Skeletal muscle satellite cell (primary cell): Measurements from ENCODE around the gene PCBP2.

Experiments used
- H3K27me3 ChIP-seq: 2 replicates; pipeline ENCODE4 v1.7.0; 2013; ENCODE audit warnings: low read length; ENCODE audit not compliant: control insufficient read depth, insufficient read depth
- H3K36me3 ChIP-seq: 2 replicates; pipeline ENCODE4 v1.7.0; 2013; ENCODE audit warnings: mild to moderate bottlenecking, control low read depth, low read length; ENCODE audit not compliant: insufficient read depth
- H3K4me1 ChIP-seq: 2 replicates; pipeline ENCODE4 v1.7.0; 2013; ENCODE audit warnings: low read length; ENCODE audit not compliant: control insufficient read depth, insufficient read depth
- H3K4me2 ChIP-seq: 2 replicates; pipeline ENCODE4 v1.7.0; 2013; ENCODE audit warnings: mild to moderate bottlenecking, low read length
- H3K4me3 ChIP-seq: 2 replicates; pipeline ENCODE4 v1.7.0; 2013; ENCODE audit warnings: low read length
- H3K9ac ChIP-seq: 2 replicates; pipeline ENCODE4 v1.7.0; 2013; ENCODE audit warnings: mild to moderate bottlenecking, low read depth, low read length, moderate library complexity
- H3K9me3 ChIP-seq: replicated peaks from 2 replicates; pipeline ENCODE4 v1.7.0; 2013; ENCODE audit warnings: mild to moderate bottlenecking, control low read depth, low read length

PCBP2 gene

DNA sequence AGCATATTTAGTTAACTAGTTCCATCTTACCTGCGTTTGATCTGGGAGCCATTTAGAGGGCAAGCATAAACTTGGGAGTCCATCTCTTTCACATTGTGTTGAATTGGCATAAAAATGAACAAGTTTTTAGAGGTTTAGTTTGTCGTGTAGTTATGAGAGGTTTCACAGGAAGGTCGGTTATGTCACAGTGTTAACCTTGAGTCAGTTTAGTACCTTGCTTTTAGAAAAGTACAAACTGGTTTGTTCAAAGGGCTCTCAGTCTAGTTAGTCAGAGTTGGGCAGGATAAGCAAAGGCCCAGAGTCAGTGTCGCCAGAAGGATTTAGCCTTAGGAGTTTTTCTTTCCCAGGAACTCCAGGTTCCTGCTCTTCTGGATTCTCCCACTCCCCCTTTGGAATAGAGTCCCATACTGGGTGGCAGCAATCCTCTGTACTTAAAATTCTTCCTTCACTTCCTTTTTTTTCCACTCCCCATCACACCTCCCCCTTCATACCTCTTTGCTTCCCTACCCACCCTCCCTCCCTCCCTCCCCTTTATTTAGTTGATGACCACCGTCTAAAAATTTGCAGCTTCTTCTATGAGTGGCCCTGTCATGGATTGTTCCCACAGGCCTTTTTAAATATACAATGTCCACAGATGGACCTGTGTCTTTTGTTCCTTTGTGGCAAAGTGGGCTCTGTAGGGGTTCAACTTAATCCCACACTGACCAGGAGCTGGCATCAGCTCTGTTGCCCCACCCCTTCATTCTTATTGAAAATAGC lies 12.1 kb downstream of the PCBP2 start:
- Histone ChIP-seq H3K4me2 (no peak overlapping the region), H3K27me3 (no peaks in the 10 kb centered on the region), H3K4me1 (no peaks in the 10 kb centered on the region), H3K9ac (no peak overlapping the region), H3K9me3 (no peaks in the 10 kb centered on the region), H3K36me3 (peaks cover 98% of the 10 kb centered on the region), H3K4me3 (no peak overlapping the region)

DNA sequence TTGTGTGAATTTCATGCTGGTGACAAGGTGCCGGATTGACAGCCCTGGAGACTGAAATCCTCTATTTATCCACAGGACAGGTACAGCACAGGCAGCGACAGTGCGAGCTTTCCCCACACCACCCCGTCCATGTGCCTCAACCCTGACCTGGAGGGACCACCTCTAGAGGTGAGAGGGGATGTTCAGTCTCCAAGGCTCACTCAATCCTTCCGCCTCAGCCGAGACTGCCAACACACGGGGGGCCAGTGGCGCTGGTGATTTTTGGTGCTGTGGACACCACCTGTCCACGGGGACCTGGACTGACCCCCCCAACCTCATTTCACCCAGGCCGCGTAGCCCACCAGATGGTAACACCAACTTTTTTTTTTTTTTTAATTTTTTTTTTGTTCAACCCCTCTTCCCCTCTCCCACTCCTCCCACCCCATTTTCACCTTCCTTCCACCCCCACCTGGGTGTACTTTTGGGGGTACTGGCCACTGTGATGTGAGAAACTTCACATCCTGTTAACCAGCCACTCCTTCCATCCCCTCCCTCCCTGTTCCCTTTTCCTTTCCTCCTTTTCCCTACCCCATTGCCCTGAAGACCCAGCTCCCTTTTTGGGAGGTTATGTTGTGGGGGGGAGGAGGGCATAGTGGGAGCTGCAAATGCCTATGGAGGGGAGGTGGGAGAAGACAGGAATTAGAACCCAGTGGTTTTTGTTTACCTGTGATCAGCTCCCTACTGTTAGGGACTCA lies 12.9 kb downstream of the PCBP2 start:
- Histone ChIP-seq H3K4me2 (no peak overlapping the region), H3K4me3 (no peak overlapping the region), H3K4me1 (no peaks in the 10 kb centered on the region), H3K27me3 (no peaks in the 10 kb centered on the region), H3K9me3 (no peaks in the 10 kb centered on the region), H3K9ac (no peak overlapping the region), H3K36me3 (peaks cover 98% of the 10 kb centered on the region)

DNA sequence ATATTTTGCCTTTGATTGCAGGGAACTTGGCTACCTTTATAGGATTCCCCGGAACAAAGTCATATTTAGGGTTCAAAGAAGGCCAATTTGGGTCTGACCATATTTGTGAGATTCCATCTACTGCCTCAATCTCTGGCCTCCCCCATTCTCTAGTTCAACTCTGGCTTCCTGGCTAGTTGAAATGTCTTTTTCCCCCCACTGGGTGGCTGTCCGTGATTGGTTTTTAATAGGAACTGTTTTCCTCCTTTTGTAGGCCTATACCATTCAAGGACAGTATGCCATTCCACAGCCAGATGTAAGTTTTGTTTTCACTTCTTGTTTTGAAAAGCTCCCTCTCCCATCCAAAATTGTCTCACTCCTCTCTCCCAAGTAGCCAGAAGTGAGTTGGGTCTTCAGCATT lies 13.8 kb downstream of the PCBP2 start:
- Histone ChIP-seq H3K4me1 (no peaks in the 10 kb centered on the region), H3K9ac (no peak overlapping the region), H3K4me2 (no peak overlapping the region), H3K27me3 (no peaks in the 10 kb centered on the region), H3K9me3 (no peaks in the 10 kb centered on the region), H3K4me3 (no peak overlapping the region), H3K36me3 (peaks cover 97% of the 10 kb centered on the region)

DNA sequence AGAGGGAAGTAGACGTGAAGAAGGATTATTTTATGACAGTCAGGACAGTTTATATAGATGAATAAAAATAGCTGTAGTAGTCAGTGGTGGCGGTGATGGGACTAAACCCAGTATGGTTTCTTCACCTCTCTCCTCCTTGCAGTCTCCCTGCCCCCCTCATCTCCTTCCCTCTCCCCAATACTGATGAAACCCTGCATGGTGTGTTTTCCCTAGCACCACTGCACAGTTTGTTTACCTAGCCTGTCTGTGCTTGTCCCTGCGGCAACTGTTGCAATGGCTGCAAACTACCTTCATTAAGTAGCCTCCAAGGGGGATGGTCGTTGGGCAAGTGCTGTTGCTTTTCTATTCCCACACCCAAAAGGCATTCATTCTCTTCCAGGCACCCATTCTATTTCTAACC lies 14.7 kb downstream of the PCBP2 start:
- no peaks in the 10 kb centered on the region for H3K4me1 ChIP-seq
- H3K27me3 ChIP-seq = no peaks in the 10 kb centered on the region
- no peak overlapping the region for H3K4me2 ChIP-seq
- no peak overlapping the region for H3K4me3 ChIP-seq
- peaks cover 97% of the 10 kb centered on the region for H3K36me3 ChIP-seq
- H3K9ac ChIP-seq = no peak overlapping the region
- no peaks in the 10 kb centered on the region for H3K9me3 ChIP-seq

DNA sequence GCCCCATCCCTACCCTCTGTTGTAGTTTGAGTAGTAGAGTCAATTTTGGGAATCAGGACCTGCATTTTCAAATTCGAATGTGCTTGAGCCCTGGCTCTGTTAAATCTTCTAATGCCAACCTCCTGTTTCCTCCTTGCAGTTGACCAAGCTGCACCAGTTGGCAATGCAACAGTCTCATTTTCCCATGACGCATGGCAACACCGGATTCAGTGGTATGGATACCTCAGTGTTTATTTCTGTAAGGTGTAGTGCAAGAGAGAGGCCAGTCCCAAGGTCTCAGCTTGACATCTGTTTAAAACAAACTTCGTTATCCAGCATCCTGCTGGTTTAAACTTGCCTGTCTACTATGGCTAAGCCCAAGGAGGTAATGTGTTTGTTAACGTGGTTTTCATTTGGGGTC lies 15.2 kb downstream of the PCBP2 start:
- H3K4me2 ChIP-seq = no peak overlapping the region
- H3K9ac ChIP-seq = no peak overlapping the region
- no peaks in the 10 kb centered on the region for H3K27me3 ChIP-seq
- H3K9me3 ChIP-seq = no peaks in the 10 kb centered on the region
- peaks cover 2% of the 10 kb centered on the region for H3K4me1 ChIP-seq
- no peak overlapping the region for H3K4me3 ChIP-seq
- peaks cover 97% of the 10 kb centered on the region for H3K36me3 ChIP-seq

DNA sequence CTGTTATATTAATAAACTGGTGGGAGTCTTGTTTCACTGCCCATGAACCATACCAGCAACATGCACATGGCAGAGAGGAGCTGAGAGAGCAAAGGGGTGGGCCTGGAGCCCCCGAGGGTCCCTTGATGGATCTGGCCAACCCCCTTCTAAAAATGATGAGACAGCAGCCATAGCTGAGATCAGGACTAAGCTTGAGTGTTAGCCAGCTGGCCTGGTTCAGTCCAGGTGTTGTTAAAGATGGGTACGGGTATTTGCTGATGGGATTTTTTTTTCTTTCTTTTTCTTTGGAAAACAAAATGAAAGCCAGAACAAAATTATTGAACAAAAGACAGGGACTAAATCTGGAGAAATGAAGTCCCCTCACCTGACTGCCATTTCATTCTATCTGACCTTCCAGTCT lies 16.0 kb downstream of the PCBP2 start:
- Histone ChIP-seq H3K9ac (no peak overlapping the region), H3K4me3 (no peak overlapping the region), H3K4me1 (peaks cover 10% of the 10 kb centered on the region), H3K9me3 (no peaks in the 10 kb centered on the region), H3K4me2 (no peak overlapping the region), H3K27me3 (no peaks in the 10 kb centered on the region), H3K36me3 (peaks cover 97% of the 10 kb centered on the region)

DNA sequence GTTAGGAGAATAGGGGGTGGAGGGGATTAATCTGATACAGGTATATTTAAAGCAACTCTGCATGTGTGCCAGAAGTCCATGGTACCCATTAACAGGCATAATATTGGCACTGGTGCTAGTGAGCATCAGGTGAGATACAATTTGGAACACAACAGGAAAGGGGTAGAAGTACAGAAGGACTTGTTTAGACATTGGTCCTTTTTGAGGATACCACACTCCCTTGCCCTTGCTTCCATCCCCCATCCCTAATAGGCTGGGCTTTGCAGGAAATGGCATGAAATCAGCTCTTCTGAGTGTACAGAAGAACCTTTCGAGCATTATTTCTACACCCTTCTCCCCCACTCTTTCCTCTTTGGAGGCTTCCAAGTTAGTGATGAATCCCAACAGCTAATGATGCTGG lies 16.4 kb downstream of the PCBP2 start:
- Histone ChIP-seq H3K9ac (no peak overlapping the region), H3K4me1 (peaks cover 10% of the 10 kb centered on the region), H3K9me3 (no peaks in the 10 kb centered on the region), H3K36me3 (peaks cover 97% of the 10 kb centered on the region), H3K4me3 (no peak overlapping the region), H3K27me3 (no peaks in the 10 kb centered on the region), H3K4me2 (no peak overlapping the region)

DNA sequence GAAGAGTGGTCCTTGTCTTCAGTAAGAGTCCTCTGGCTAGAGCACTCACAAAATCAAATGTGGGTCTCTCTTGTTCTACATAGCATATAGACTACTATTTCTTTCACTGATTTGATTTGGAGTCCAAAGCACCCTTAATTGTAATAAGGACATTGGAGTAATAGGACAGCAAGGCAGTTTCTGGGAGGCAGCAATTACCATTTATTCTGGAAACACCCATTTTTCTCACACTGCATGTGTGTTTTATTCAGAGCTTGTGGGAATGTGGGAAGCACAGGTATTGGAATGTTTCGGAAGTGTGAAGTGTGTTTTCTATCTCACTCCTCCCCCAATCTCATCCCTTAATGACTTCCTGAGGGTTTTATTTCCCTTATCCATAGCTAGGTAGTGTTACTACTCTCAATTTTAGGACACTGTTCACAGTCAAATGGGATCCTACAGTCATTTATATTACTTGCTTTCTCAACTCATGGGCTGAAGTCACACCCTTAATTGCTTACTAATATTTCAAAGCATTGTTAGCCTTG lies 20.2 kb downstream of the PCBP2 start:
- no peak overlapping the region for H3K4me2 ChIP-seq
- H3K9me3 ChIP-seq = no peaks in the 10 kb centered on the region
- H3K4me1 ChIP-seq = peaks cover 14% of the 10 kb centered on the region
- peaks cover 98% of the 10 kb centered on the region for H3K36me3 ChIP-seq
- no peak overlapping the region for H3K4me3 ChIP-seq
- H3K9ac ChIP-seq = no peak overlapping the region
- H3K27me3 ChIP-seq = no peaks in the 10 kb centered on the region

DNA sequence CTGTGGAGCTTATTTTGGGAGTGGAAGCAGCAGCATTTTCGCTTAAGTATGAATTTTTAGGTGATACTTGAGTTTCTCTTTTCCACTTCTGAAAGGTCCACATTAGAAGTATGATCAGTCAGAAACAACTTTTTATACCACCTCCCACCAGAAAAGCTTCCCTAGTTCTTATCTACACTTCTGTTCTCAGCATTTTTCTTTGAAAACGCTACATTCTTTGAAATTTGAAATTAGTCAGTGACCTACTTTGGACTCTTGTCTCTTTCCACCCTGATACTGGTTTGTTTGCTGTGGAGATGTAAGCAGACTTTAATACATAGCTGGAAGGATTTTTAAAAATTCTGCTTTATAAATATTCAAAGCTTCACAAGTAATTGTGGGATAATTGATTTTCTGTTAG lies 22.2 kb downstream of the PCBP2 start:
- Histone ChIP-seq H3K36me3 (peaks cover 96% of the 10 kb centered on the region), H3K9ac (no peak overlapping the region), H3K27me3 (no peaks in the 10 kb centered on the region), H3K4me1 (peaks cover 22% of the 10 kb centered on the region), H3K4me3 (no peak overlapping the region), H3K9me3 (no peaks in the 10 kb centered on the region), H3K4me2 (no peak overlapping the region)

DNA sequence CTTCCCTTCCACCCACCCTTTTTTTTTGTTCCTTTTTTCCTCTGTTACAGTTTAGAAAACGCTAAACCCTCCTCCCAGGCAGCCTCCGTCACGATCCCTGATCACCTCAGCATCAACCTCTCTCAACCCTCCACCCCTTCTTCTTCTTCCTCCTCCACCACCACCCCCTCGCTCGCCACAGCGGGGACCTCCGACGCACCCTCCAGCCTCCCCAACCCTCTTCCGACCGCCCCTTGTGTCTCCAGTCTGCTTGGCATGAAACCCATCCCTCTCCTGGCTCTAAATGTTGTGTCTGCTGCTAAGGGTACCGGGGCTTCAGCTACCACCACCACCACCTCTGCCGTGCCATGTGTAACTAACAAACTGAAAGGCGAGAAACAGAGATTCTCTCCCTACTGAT lies 22.9 kb downstream of the PCBP2 start:
- H3K9me3 ChIP-seq = no peaks in the 10 kb centered on the region
- H3K4me1 ChIP-seq = peaks cover 28% of the 10 kb centered on the region
- H3K4me2 ChIP-seq = no peak overlapping the region
- peaks cover 96% of the 10 kb centered on the region for H3K36me3 ChIP-seq
- no peak overlapping the region for H3K4me3 ChIP-seq
- no peak overlapping the region for H3K9ac ChIP-seq
- H3K27me3 ChIP-seq = no peaks in the 10 kb centered on the region

DNA sequence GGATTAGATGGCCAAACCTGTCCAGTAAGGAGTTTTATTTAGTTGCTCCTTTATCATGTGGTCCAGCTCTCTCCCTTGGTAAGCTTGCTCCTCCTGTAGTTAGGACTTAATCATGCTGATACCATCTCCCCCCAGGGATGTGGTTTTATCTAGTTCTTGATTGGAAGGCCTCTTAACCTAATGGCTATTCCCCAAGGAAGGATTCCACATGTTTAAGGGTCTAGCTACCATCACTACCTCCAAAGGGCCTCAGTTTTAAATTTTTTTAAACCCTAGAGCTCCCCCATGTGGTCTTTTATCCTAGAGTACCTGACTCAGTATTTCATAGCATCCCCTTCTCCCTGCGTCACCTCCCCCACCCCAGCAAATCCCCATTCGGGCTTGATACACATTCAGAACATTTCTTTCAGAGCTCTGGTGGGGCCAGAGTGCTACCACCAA lies 24.9 kb downstream of the PCBP2 start:
- H3K36me3 ChIP-seq = peaks cover 89% of the 10 kb centered on the region

More for the DNA sequence above, 24.9 kb downstream of the PCBP2 start:
- Histone ChIP-seq H3K9ac (no peak overlapping the region), H3K9me3 (no peaks in the 10 kb centered on the region), H3K27me3 (no peaks in the 10 kb centered on the region), H3K4me3 (no peak overlapping the region), H3K4me1 (peaks cover 46% of the 10 kb centered on the region), H3K4me2 (no peak overlapping the region)
